ENCODE results near the gene CEBPZOS. TPM values are rescaled to one million over a fixed set of nuclear protein-coding genes. Genes with fewer than 3 reads are reported as not detected.
A peak's percentile ranks its signal among the peaks of the same experiment; 100 is the strongest.

Gene CEBPZOS
- 10 to 100 TPM; 18.0 to 28.2 (median 21.8) TPM for total RNA-seq

GRCh38 chr2:37196320-37197195 lies at the start of gene CEBPZOS:
TSS of gene CEBPZOS (plus strand) at chr2:37196496. CDS start at chr2:37199705, 3,209 bp downstream.
- TF ChIP-seq CTCF (IDR thresholded peaks at IDR 0.05) (peak in 1 of 5 experiments; percentile 39), POLR2A (IDR thresholded peaks at IDR 0.05) (peak in 1 of 2 donors; percentile 77), EP300 (IDR thresholded peaks at IDR 0.05) (peak; percentile 65 to 93)
- H3K4me3 ChIP-seq = peak within 1 kb of the TSS; percentile 76 to 97 (median 90)
- peaks cover 0 to 29% (median 0%) of the 10 kb centered on the region in 3 donors for H3K36me3 ChIP-seq
- H3K9me3 ChIP-seq = no peaks in the 10 kb centered on the region
- WGBS, 2 donors = 0 to 1% methylated on average over 36 to 65 of the region's 72 CpGs
- peak within 1 kb of the TSS; percentile 76 to 95 (median 90) for H3K27ac ChIP-seq
- H3K27me3 ChIP-seq = no peaks in the 10 kb centered on the region
- peaks cover 0 to 23% (median 8%) of the 10 kb centered on the region in 4 donors for H3K4me1 ChIP-seq
- peak; percentile 69 to 82 for DNase-seq (ENCODE audit: low spot score in 2 of 2)

GRCh38 chr2:37148325-37148724 lies 48.0 kb upstream of the CEBPZOS start:
- H3K4me1 ChIP-seq = peaks cover 0 to 11% (median 0%) of the 10 kb centered on the region in 4 donors
- TF ChIP-seq EP300 (IDR thresholded peaks at IDR 0.05) (no peak), CTCF (IDR thresholded peaks at IDR 0.05) (no peak), POLR2A (IDR thresholded peaks at IDR 0.05) (no peak)

GRCh38 chr2:37149626-37150322 lies 46.5 kb upstream of the CEBPZOS start:
- Histone ChIP-seq H3K4me1 (peaks cover 0 to 13% (median 0%) of the 10 kb centered on the region in 4 donors), H3K27ac (no peak overlapping the region), H3K36me3 (peaks cover 0 to 41% (median 0%) of the 10 kb centered on the region in 3 donors), H3K27me3 (no peaks in the 10 kb centered on the region), H3K9me3 (no peaks in the 10 kb centered on the region), H3K4me3 (no peak overlapping the region)
- 45 to 48% methylated on average over 6 of the region's 6 CpGs for WGBS, 2 donors
- no peak for TF ChIP-seq CTCF (IDR thresholded peaks at IDR 0.05)
- no peak for TF ChIP-seq POLR2A (IDR thresholded peaks at IDR 0.05)
- TF ChIP-seq EP300 (IDR thresholded peaks at IDR 0.05) = no peak
- DNase-seq (ENCODE audit: low spot score in 2 of 2) = no peak

More at GRCh38 chr2:37148325-37148724, 48.0 kb upstream of the CEBPZOS start:
- H3K36me3 ChIP-seq = peaks cover 0 to 49% (median 0%) of the 10 kb centered on the region in 3 donors
- WGBS, 2 donors = 91 to 95% methylated on average over 7 of the region's 7 CpGs
- H3K27ac ChIP-seq = no peak overlapping the region
- no peak overlapping the region for H3K4me3 ChIP-seq
- no peaks in the 10 kb centered on the region for H3K9me3 ChIP-seq
- DNase-seq (ENCODE audit: low spot score in 2 of 2) = no peak
- H3K27me3 ChIP-seq = no peaks in the 10 kb centered on the region

GRCh38 chr2:37153224-37153623 lies 43.1 kb upstream of the CEBPZOS start:
- no peak for DNase-seq (ENCODE audit: low spot score in 2 of 2)
- no peak for TF ChIP-seq POLR2A (IDR thresholded peaks at IDR 0.05)
- no peak for TF ChIP-seq CTCF (IDR thresholded peaks at IDR 0.05)
- no peak for TF ChIP-seq EP300 (IDR thresholded peaks at IDR 0.05)
- Histone ChIP-seq H3K4me3 (no peak overlapping the region), H3K36me3 (peaks cover 0 to 8% (median 0%) of the 10 kb centered on the region in 3 donors), H3K27ac (no peak overlapping the region), H3K9me3 (no peaks in the 10 kb centered on the region), H3K4me1 (peaks cover 3 to 33% (median 13%) of the 10 kb centered on the region in 4 donors), H3K27me3 (no peaks in the 10 kb centered on the region)
- WGBS, 2 donors = 88 to 98% methylated on average over 5 of the region's 5 CpGs
